ENCODE data around the gene TM4SF18. TPM values are rescaled to one million over a fixed set of nuclear protein-coding genes. Genes with fewer than 3 reads are reported as not detected.

The TM4SF18 gene
- total RNA-seq, 2 donors from 2014 or later, result not detected

DNA sequence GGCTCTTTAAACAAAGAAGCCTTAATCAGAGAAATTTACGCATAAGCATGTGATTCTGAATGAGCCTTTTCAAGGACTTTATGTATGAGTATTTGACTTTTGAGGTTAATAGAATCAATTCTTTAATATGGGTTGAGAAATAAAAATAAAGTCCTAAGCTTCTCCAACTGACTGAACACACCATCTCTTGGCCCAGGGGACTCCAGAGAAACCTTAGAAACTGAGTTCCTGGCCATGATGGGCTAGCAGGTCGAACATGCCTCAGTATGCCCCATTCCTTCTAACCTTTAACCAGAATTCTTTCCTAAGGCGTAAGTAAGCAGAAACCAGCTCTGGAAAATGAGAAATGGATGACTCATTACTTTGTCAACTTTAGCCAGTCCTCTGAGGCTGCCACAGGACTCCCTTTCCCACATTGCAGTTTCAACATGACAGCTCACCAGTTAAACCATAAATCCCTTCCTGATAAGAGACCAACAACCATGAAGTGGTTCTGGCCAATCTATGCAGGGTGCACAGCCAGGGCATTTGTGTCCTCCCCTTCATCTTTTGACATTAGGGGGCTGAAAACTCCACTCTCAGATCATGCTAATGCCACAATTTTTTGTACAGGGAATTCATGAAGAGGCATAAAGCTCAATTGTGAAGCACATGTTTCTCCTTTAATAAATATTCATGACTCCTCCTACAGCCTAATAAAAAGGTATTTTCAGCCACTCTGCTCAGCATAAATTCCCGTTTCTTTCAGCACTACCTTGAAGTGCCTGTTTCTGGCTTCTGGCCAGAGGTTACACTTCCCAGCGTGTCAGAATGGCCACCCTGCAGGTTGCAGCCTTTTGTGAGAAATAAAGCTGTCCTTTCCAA, 33.3 kb downstream of the TM4SF18 start:
- no peak overlapping the region for H3K27ac Mint-ChIP-seq
- ATAC-seq (replicated peaks), result peak; percentile 92
- H3K27me3 Mint-ChIP-seq, result peaks cover 19% of the 10 kb centered on the region
- no peaks in the 10 kb centered on the region for H3K4me1 Mint-ChIP-seq
- H3K4me3 Mint-ChIP-seq, result no peak overlapping the region
- H3K36me3 Mint-ChIP-seq (ENCODE audit: low read depth), result no peaks in the 10 kb centered on the region
- no peaks in the 10 kb centered on the region for H3K9me3 Mint-ChIP-seq

DNA sequence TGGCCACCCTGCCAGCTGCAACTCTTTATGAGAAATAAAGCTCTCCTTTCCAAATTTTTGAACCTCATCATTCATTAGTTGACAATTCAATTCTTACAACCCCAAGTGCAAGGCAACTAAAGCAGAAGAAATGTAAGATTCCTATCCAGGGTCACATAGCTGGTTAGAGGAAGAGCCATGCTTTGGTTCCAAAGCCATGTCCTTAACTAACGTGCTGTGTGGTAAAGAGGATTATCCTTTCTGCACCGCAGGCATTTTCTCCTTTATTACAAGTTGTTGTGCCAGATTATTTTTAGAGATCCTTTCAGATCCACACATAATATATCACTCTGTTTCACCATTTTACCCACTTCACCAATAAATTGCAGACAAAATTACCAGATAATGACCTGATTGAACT, 36.5 kb downstream of the TM4SF18 start:
- Mint-ChIP-seq H3K4me3 (no peak overlapping the region), H3K27ac (no peak overlapping the region), H3K9me3 (no peaks in the 10 kb centered on the region), H3K4me1 (no peaks in the 10 kb centered on the region), H3K36me3 (ENCODE audit: low read depth) (no peaks in the 10 kb centered on the region), H3K27me3 (no peaks in the 10 kb centered on the region)
- no peak for ATAC-seq (replicated peaks)

GRCh38 chr3:149292666-149293065, 40.8 kb downstream of the TM4SF18 start:
- Mint-ChIP-seq H3K9me3 (no peaks in the 10 kb centered on the region), H3K36me3 (ENCODE audit: low read depth) (no peaks in the 10 kb centered on the region)
- no peak for ATAC-seq (replicated peaks)

GRCh38 chr3:149291178-149291577, 42.3 kb downstream of the TM4SF18 start:
- no peaks in the 10 kb centered on the region for H3K9me3 Mint-ChIP-seq
- no peaks in the 10 kb centered on the region for H3K4me1 Mint-ChIP-seq
- peak; percentile 39 for ATAC-seq (replicated peaks)
- no peaks in the 10 kb centered on the region for H3K27me3 Mint-ChIP-seq
- no peaks in the 10 kb centered on the region for H3K36me3 Mint-ChIP-seq (ENCODE audit: low read depth)
- no peak overlapping the region for H3K4me3 Mint-ChIP-seq
- H3K27ac Mint-ChIP-seq, result no peak overlapping the region

More at GRCh38 chr3:149292666-149293065, 40.8 kb downstream of the TM4SF18 start:
- H3K4me1 Mint-ChIP-seq, result no peaks in the 10 kb centered on the region
- no peaks in the 10 kb centered on the region for H3K27me3 Mint-ChIP-seq
- no peak overlapping the region for H3K4me3 Mint-ChIP-seq
- no peak overlapping the region for H3K27ac Mint-ChIP-seq

DNA sequence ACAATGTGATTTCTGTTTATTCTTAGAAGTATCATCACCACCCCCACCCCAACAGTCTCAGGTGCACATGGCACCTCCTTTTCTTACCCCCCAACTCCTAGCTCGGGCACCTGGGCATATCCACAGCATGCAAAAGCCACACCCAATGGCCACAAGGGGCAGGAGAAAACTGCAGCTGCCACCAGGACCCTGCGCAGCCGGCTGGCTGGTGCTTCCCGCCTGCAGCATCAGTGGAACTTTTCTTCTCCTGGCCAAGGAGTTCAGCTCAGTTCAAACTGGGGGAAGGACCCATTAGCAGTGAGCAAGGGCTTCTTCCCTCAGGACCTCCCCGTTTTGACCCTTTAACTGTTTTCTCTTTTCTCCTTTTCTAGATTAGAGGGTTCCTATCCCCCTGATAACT, 44.8 kb downstream of the TM4SF18 start:
- Mint-ChIP-seq H3K27me3 (no peaks in the 10 kb centered on the region), H3K36me3 (ENCODE audit: low read depth) (no peaks in the 10 kb centered on the region)
- no peak for ATAC-seq (replicated peaks)

GRCh38 chr3:149284034-149284433, 49.4 kb downstream of the TM4SF18 start:
- no peak overlapping the region for H3K27ac Mint-ChIP-seq
- no peak overlapping the region for H3K4me3 Mint-ChIP-seq
- no peaks in the 10 kb centered on the region for H3K27me3 Mint-ChIP-seq
- H3K4me1 Mint-ChIP-seq, result no peaks in the 10 kb centered on the region
- no peaks in the 10 kb centered on the region for H3K9me3 Mint-ChIP-seq
- no peaks in the 10 kb centered on the region for H3K36me3 Mint-ChIP-seq (ENCODE audit: low read depth)
- ATAC-seq (replicated peaks), result no peak

More for the DNA sequence above, 44.8 kb downstream of the TM4SF18 start:
- Mint-ChIP-seq H3K4me1 (no peaks in the 10 kb centered on the region), H3K9me3 (no peaks in the 10 kb centered on the region), H3K27ac (no peak overlapping the region), H3K4me3 (no peak overlapping the region)

DNA sequence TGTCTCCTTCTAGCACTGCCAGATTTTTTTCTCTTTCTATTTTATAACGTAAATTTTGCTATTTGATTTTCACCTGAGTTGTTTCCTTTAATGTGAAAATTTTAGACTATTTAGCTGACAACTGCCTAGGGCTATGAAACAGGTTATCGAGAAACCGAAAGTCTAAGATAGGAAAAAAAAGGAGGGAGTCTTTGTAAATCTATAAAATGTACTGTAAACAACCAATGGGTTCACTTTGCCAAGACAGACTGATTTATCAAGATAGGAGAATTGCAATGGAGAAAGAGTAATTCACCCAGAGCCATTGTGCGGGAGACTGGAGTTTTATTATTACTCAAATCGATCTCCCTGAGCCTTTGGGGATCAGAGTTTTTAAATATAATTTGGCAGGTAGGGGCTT, 50.0 kb downstream of the TM4SF18 start:
- Mint-ChIP-seq H3K36me3 (ENCODE audit: low read depth) (no peaks in the 10 kb centered on the region), H3K4me1 (no peaks in the 10 kb centered on the region), H3K27ac (no peak overlapping the region), H3K4me3 (no peak overlapping the region), H3K27me3 (no peaks in the 10 kb centered on the region), H3K9me3 (no peaks in the 10 kb centered on the region)
- no peak for ATAC-seq (replicated peaks)

GRCh38 chr3:149282836-149283235, 50.6 kb downstream of the TM4SF18 start:
- no peaks in the 10 kb centered on the region for H3K4me1 Mint-ChIP-seq
- no peaks in the 10 kb centered on the region for H3K9me3 Mint-ChIP-seq
- no peaks in the 10 kb centered on the region for H3K36me3 Mint-ChIP-seq (ENCODE audit: low read depth)
- ATAC-seq (replicated peaks), result no peak
- H3K27me3 Mint-ChIP-seq, result no peaks in the 10 kb centered on the region
- H3K4me3 Mint-ChIP-seq, result no peak overlapping the region
- H3K27ac Mint-ChIP-seq, result no peak overlapping the region

DNA sequence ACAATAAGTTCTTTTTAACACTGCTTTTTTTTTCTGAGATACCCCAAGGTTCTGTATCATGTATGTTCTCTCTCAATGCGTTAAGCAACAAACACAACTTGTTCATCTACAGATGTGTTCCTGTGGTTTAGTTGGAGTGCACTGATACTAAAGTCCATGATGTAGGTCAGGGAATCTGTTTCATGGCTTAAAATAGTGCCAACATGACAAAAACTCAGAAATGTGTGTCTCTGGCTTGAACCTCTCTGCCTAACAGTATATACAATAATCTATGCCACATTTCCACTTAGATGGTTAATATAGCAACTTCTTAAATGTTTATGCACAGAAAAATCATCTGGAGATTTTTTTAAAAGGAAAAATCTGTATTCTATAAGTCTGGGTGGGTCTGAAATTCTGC, 51.1 kb downstream of the TM4SF18 start:
- Mint-ChIP-seq H3K36me3 (ENCODE audit: low read depth) (no peaks in the 10 kb centered on the region), H3K9me3 (no peaks in the 10 kb centered on the region), H3K4me3 (no peak overlapping the region), H3K27me3 (no peaks in the 10 kb centered on the region), H3K27ac (no peak overlapping the region), H3K4me1 (peaks cover 5% of the 10 kb centered on the region)
- no peak for ATAC-seq (replicated peaks)

GRCh38 chr3:149280671-149281349, 52.6 kb downstream of the TM4SF18 start:
- no peaks in the 10 kb centered on the region for H3K9me3 Mint-ChIP-seq
- no peak overlapping the region for H3K4me3 Mint-ChIP-seq
- no peaks in the 10 kb centered on the region for H3K36me3 Mint-ChIP-seq (ENCODE audit: low read depth)
- no peak overlapping the region for H3K27ac Mint-ChIP-seq
- peaks cover 6% of the 10 kb centered on the region for H3K4me1 Mint-ChIP-seq
- no peaks in the 10 kb centered on the region for H3K27me3 Mint-ChIP-seq
- no peak for ATAC-seq (replicated peaks)

DNA sequence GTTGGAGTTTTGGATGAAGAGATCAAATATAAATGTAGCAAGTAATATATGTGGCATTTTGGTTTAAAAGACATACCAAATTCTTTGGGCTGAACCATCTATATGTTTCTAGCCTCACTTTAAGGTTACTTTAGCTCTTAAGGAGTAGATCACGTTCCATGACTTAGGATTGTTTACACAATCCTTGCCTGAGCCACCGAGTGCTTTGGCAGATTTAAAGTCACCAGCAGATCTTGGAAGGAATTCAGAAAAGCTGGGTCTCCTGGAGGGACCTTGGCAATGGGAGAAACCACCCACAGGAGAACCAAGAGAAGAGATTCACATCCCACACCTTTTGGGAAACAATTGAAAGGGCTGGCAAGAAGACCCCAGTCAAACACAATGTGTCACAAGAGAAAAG, 54.5 kb downstream of the TM4SF18 start:
- H3K4me3 Mint-ChIP-seq, result no peak overlapping the region
- H3K27ac Mint-ChIP-seq, result peak overlapping the region; percentile 31
- H3K36me3 Mint-ChIP-seq (ENCODE audit: low read depth), result no peaks in the 10 kb centered on the region
- H3K4me1 Mint-ChIP-seq, result peaks cover 6% of the 10 kb centered on the region
- H3K9me3 Mint-ChIP-seq, result no peaks in the 10 kb centered on the region
- ATAC-seq (replicated peaks), result no peak
- no peaks in the 10 kb centered on the region for H3K27me3 Mint-ChIP-seq

- H3K4me1 Mint-ChIP-seq, result peaks cover 6% of the 10 kb centered on the region
- no peaks in the 10 kb centered on the region for H3K36me3 Mint-ChIP-seq (ENCODE audit: low read depth)
- H3K27ac Mint-ChIP-seq, result peak overlapping the region; percentile 56
- no peaks in the 10 kb centered on the region for H3K27me3 Mint-ChIP-seq
- ATAC-seq (replicated peaks), result peak; percentile 70
- peak overlapping the region; percentile 40 for H3K4me3 Mint-ChIP-seq
- H3K9me3 Mint-ChIP-seq, result no peaks in the 10 kb centered on the region
These were observed 56.1 kb downstream of the TM4SF18 start for GRCh38 chr3:149277331-149277813.

GRCh38 chr3:149276619-149277018, 56.8 kb downstream of the TM4SF18 start:
- H3K4me1 Mint-ChIP-seq, result peaks cover 6% of the 10 kb centered on the region
- H3K27me3 Mint-ChIP-seq, result no peaks in the 10 kb centered on the region
- H3K4me3 Mint-ChIP-seq, result no peak overlapping the region
- H3K27ac Mint-ChIP-seq, result no peak overlapping the region
- H3K9me3 Mint-ChIP-seq, result no peaks in the 10 kb centered on the region
- no peaks in the 10 kb centered on the region for H3K36me3 Mint-ChIP-seq (ENCODE audit: low read depth)
- ATAC-seq (replicated peaks), result no peak

GRCh38 chr3:149274220-149274619, 59.2 kb downstream of the TM4SF18 start:
- no peak for ATAC-seq (replicated peaks)
- no peaks in the 10 kb centered on the region for H3K27me3 Mint-ChIP-seq
- peaks cover 6% of the 10 kb centered on the region for H3K4me1 Mint-ChIP-seq
- no peak overlapping the region for H3K4me3 Mint-ChIP-seq
- H3K36me3 Mint-ChIP-seq (ENCODE audit: low read depth), result no peaks in the 10 kb centered on the region
- no peak overlapping the region for H3K27ac Mint-ChIP-seq
- H3K9me3 Mint-ChIP-seq, result no peaks in the 10 kb centered on the region
